Body of pancreas (tissue), 4 donors: ENCODE data around the gene CAMK2G. TPM values are rescaled to one million over a fixed set of nuclear protein-coding genes. Genes with fewer than 3 reads are reported as not detected.
A peak's percentile ranks its signal among the peaks of the same experiment; 100 is the strongest.

Experiments used
- ATAC-seq: fragments of 150-250 bp; one replicate; pipeline ENCODE4 v1.9.1; 2016
- DNase-seq, 4 donors: peaks; one replicate each; pipeline ENCODE4 v3.0.0-alpha.2; 2019
- H3K27ac ChIP-seq, 4 donors: fragments of 200-600 bp; sonication (generic); 1 replicate in 3 of 4; 2 replicates in 1 of 4; pipeline versions ENCODE4 v1.5.1 to v1.6.1; 2016 to 2019; ENCODE audit warnings: mild to moderate bottlenecking in 1 of 4, mixed read lengths in 1 of 4, moderate library complexity in 1 of 4
- H3K27me3 ChIP-seq, 2 donors: fragments of 200-600 bp; sonication (generic); one replicate each; pipeline ENCODE4 v1.6.0; 2016; ENCODE audit warnings: mild to moderate bottlenecking in 1 of 2
- H3K36me3 ChIP-seq, 2 donors: fragments of 200-600 bp; sonication (generic); replicated peaks in 1 of 2; 2 replicates each; pipeline ENCODE4 v1.5.1; 2016; ENCODE audit warnings: low read depth in 2 of 2; ENCODE audit not compliant: insufficient read depth in 1 of 2
- H3K4me1 ChIP-seq: fragments of 200-600 bp; sonication (generic); one replicate; pipeline ENCODE4 v1.6.0; 2016
- H3K4me3 ChIP-seq, 2 donors: fragments of 200-600 bp; sonication (generic); 1 replicate in 1 of 2; 2 replicates in 1 of 2; pipeline ENCODE4 v1.5.1; 2016 to 2019
- H3K9me3 ChIP-seq, 3 donors: fragments of 200-600 bp; sonication (generic); 1 replicate in 2 of 3; 2 replicates in 1 of 3; pipeline ENCODE4 v1.5.1; 2016
- CTCF ChIP-seq, 7 experiments: fragments of 450-650 bp in 4 of 7; fragments of 200-600 bp in 3 of 7; sonication (generic) in 3 of 7; IDR thresholded peaks; one replicate each; pipeline ENCODE4 v1.5.1; 2016 to 2019; ENCODE audit warnings: antibody characterized with exemption in 7 of 7
- POLR2A ChIP-seq, 3 donors: fragments of 450-650 bp; IDR thresholded peaks; one replicate each; pipeline ENCODE4 v1.6.1; 2016; ENCODE audit warnings: antibody characterized with exemption in 3 of 3, mild to moderate bottlenecking in 2 of 3
- WGBS, 2 donors: methylation state at CpG; one replicate each; pipeline ENCODE4 v1.1.5; 2017; 5-methylcytosine and 5-hydroxymethylcytosine counted together
- intact Hi-C: fragments of 100-400 bp; cut with DNase I; formaldehyde crosslinking; loops from one replicate; pipeline ENCODE4 v1.15.1; 2023
- total RNA-seq, 2 donors: library from RNA; depleted of rRNA; stranded (reverse); fragments of >200 nt; gene quantifications; one replicate each; pipeline ENCODE4 v1.1.0, GENCODE V29; 2016

The CAMK2G gene
- total RNA-seq, 2 donors from 2014 or later, result 14.8 to 17.4 TPM

DNA sequence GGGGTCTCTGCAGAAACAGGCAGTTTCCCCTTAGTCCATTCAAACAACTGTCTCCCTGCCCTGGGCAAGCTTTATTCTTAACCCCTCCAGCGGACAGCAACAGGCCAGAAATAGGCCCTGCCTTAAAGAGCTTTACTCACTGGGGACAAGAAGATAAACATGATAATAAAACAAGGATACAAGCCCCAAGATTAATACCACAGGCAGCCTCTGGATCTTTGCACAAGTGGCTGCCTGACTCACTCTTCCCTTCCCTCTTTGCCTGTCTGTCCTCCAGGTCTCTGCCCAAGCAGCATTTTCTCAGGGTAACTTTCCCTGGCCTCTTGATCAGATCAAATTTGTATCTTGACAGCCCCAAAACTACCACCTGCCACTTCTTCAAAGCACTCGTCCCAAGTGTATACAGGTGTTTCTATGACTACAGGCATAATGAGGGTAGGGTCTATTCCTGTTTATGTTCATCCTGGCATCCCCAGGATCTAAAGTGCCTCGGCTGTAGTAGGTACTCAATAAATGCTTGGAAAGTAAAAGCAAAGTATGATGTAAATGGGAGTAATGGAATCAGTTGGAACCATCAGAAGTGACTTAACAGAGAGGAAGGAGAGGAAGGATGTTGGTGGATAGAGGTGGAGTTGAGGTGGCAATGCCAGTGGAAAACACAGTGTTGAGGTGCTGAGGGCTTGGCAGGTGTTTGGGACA is 7.0 kb upstream of the CAMK2G start:
- Histone ChIP-seq H3K4me3 (no peak overlapping the region), H3K4me1 (peaks cover 4% of the 10 kb centered on the region), H3K9me3 (no peaks in the 10 kb centered on the region), H3K36me3 (no peaks in the 10 kb centered on the region), H3K27ac (no peak overlapping the region), H3K27me3 (no peaks in the 10 kb centered on the region)
- DNase-seq (no peak), ATAC-seq (no peak)
- intact Hi-C loops, result loop anchor here (5.0 to 10.0 kb wide), 2 partner anchors 34 to 203 kb away; no protein-coding TSS in a partner anchor
- TF ChIP-seq POLR2A (IDR thresholded peaks at IDR 0.05), result no peak
- no peak for TF ChIP-seq CTCF (IDR thresholded peaks at IDR 0.05)
- WGBS, 2 donors, result 63 to 70% methylated on average over 3 of the region's 3 CpGs

GRCh38 chr10:73879296-73880173 is 5.2 kb upstream of the CAMK2G start:
- Histone ChIP-seq H3K36me3 (no peaks in the 10 kb centered on the region), H3K27ac (no peak overlapping the region), H3K9me3 (no peaks in the 10 kb centered on the region), H3K27me3 (no peaks in the 10 kb centered on the region), H3K4me1 (peaks cover 9% of the 10 kb centered on the region), H3K4me3 (no peak overlapping the region)
- no peak for TF ChIP-seq POLR2A (IDR thresholded peaks at IDR 0.05)
- peak; percentile 77 to 98 (median 96) for TF ChIP-seq CTCF (IDR thresholded peaks at IDR 0.05)
- peak; percentile 89 for ATAC-seq
- 11 to 13% methylated on average over 14 of the region's 14 CpGs for WGBS, 2 donors
- peak; percentile 84 to 89 (median 86) for DNase-seq
- intact Hi-C loops, result loop anchor here (5.0 to 10.0 kb wide), 2 partner anchors 32 to 205 kb away; no protein-coding TSS in a partner anchor

DNA sequence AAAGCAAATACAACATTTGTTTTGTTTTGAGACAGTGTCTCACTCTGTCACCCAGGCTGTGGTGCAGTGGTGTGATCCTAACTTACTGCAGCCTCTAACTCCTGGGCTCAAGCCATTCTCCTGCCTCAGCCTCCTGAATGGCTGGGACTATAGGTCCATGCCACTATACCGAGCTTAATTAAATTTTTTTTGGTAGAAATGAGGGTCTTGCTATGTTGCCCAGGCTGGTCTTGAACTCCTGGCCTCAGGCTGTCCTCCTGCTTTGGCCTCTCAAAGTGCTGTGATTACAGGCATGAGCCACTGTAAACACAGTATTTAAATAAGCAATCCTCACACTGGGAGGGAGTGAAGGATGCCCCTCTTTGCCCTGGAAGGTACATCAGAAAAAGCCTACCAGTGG is 4.0 kb upstream of the CAMK2G start:
- WGBS, 2 donors, result 59 to 80% methylated on average over 1 of the region's 1 CpG
- TF ChIP-seq CTCF (IDR thresholded peaks at IDR 0.05) (no peak), POLR2A (IDR thresholded peaks at IDR 0.05) (no peak)
- intact Hi-C loops, result no loop called here

GRCh38 chr10:73877533-73878160 is 3.3 kb upstream of the CAMK2G start:
- H3K4me1 ChIP-seq, result peaks cover 17% of the 10 kb centered on the region
- no peak overlapping the region for H3K27ac ChIP-seq
- no peaks in the 10 kb centered on the region for H3K36me3 ChIP-seq
- TF ChIP-seq POLR2A (IDR thresholded peaks at IDR 0.05) (no peak), CTCF (IDR thresholded peaks at IDR 0.05) (no peak)
- DNase-seq (no peak), ATAC-seq (no peak)
- 73 to 81% methylated on average over 9 of the region's 9 CpGs for WGBS, 2 donors
- H3K27me3 ChIP-seq, result no peaks in the 10 kb centered on the region
- intact Hi-C loops, result no loop called here
- H3K4me3 ChIP-seq, result no peak overlapping the region
- H3K9me3 ChIP-seq, result no peaks in the 10 kb centered on the region

More for the DNA sequence above, 4.0 kb upstream of the CAMK2G start:
- Histone ChIP-seq H3K9me3 (no peaks in the 10 kb centered on the region), H3K4me1 (peaks cover 9% of the 10 kb centered on the region), H3K27me3 (no peaks in the 10 kb centered on the region), H3K36me3 (no peaks in the 10 kb centered on the region), H3K27ac (no peak overlapping the region), H3K4me3 (no peak overlapping the region)
- no peak for DNase-seq
- no peak for ATAC-seq
